Trophoblast cell (in vitro differentiated cells and primary cell): Measurements from ENCODE around the gene ABCC4.

Experiments used
- DNase-seq, 2 donors: peaks; one replicate each; pipeline ENCODE4 v3.0.0-alpha.2; 2016
- H2AFZ ChIP-seq: 2 replicates; pipeline ENCODE4 v1.6.1; 2013; ENCODE audit warnings: low read length, moderate library complexity, mild to moderate bottlenecking; ENCODE audit not compliant: insufficient read depth, poor library complexity
- H2AK5ac ChIP-seq: 2 replicates; pipeline ENCODE4 v1.6.1; 2013; ENCODE audit warnings: mild to moderate bottlenecking, low read length
- H2BK120ac ChIP-seq: 2 replicates; pipeline ENCODE4 v1.6.1; 2013; ENCODE audit warnings: low read length, mild to moderate bottlenecking, moderate library complexity; ENCODE audit not compliant: insufficient read depth, poor library complexity
- H2BK12ac ChIP-seq: 2 replicates; pipeline ENCODE4 v1.6.1; 2013; ENCODE audit warnings: mild to moderate bottlenecking, low read length, moderate library complexity
- H2BK5ac ChIP-seq: 2 replicates; pipeline ENCODE4 v1.6.1; 2013; ENCODE audit warnings: low read length, low read depth, moderate library complexity, mild to moderate bottlenecking; ENCODE audit not compliant: poor library complexity
- H3K14ac ChIP-seq: 2 replicates; pipeline ENCODE4 v1.6.1; 2013; ENCODE audit warnings: mild to moderate bottlenecking, low read length
- H3K18ac ChIP-seq: 2 replicates; pipeline ENCODE4 v1.6.1; 2013; ENCODE audit warnings: mild to moderate bottlenecking, low read length
- H3K23ac ChIP-seq: 2 replicates; pipeline ENCODE4 v1.6.1; 2013; ENCODE audit warnings: low read length
- H3K27ac ChIP-seq: 2 replicates; pipeline ENCODE4 v1.5.1; 2013; ENCODE audit warnings: low read depth, mild to moderate bottlenecking, inconsistent platforms, low read length, moderate library complexity
- H3K27me3 ChIP-seq: 2 replicates; pipeline ENCODE4 v1.6.1; 2013; ENCODE audit warnings: inconsistent platforms, mild to moderate bottlenecking, low read length, moderate library complexity; ENCODE audit not compliant: insufficient read depth
- H3K36me3 ChIP-seq, 2 experiments: 1 replicate in 1 of 2; 2 replicates in 1 of 2; pipeline ENCODE4 v1.6.1; 2013; ENCODE audit warnings: low read length in 2 of 2, mild to moderate bottlenecking in 2 of 2, moderate library complexity in 1 of 2; ENCODE audit not compliant: insufficient read depth in 2 of 2, control insufficient read depth in 1 of 2
- H3K4ac ChIP-seq: 2 replicates; pipeline ENCODE4 v1.6.1; 2013; ENCODE audit warnings: low read depth, mild to moderate bottlenecking, low read length, moderate library complexity
- H3K4me1 ChIP-seq, 2 experiments: 1 replicate in 1 of 2; 2 replicates in 1 of 2; pipeline ENCODE4 v1.6.1; 2013; ENCODE audit warnings: low read length in 2 of 2, mild to moderate bottlenecking in 2 of 2, moderate library complexity in 1 of 2; ENCODE audit not compliant: insufficient read depth in 2 of 2, control insufficient read depth in 1 of 2
- H3K4me2 ChIP-seq: 2 replicates; pipeline ENCODE4 v1.6.1; 2013; ENCODE audit warnings: inconsistent platforms, mild to moderate bottlenecking, low read length, moderate library complexity
- H3K4me3 ChIP-seq: 2 replicates; pipeline ENCODE4 v1.5.1; 2013; ENCODE audit warnings: mild to moderate bottlenecking, low read depth, low read length, inconsistent platforms
- H3K79me1 ChIP-seq: one replicate; pipeline ENCODE4 v1.6.1; 2013; ENCODE audit warnings: low read length
- H3K79me2 ChIP-seq: 2 replicates; pipeline ENCODE4 v1.6.1; 2013; ENCODE audit warnings: low read length, mild to moderate bottlenecking; ENCODE audit not compliant: control insufficient read depth, insufficient read depth, poor library complexity
- H3K9ac ChIP-seq: 2 replicates; pipeline ENCODE4 v1.6.1; 2013; ENCODE audit warnings: mild to moderate bottlenecking, low read length
- H3K9me3 ChIP-seq: 2 replicates; pipeline ENCODE4 v1.6.1; 2013; ENCODE audit warnings: low read depth, mild to moderate bottlenecking, control low read depth, inconsistent platforms, low read length; ENCODE audit not compliant: insufficient read depth
- H4K12ac ChIP-seq: 2 replicates; pipeline ENCODE4 v1.6.1; 2013; ENCODE audit warnings: low read depth, mild to moderate bottlenecking, low read length, moderate library complexity
- H4K8ac ChIP-seq: 2 replicates; pipeline ENCODE4 v1.6.1; 2013; ENCODE audit warnings: low read depth, mild to moderate bottlenecking, low read length, moderate library complexity
- H4K91ac ChIP-seq: one replicate; pipeline ENCODE4 v1.6.1; 2013; ENCODE audit warnings: low read depth, mild to moderate bottlenecking, low read length, moderate library complexity
- WGBS: extraction: QIAGEN DNeasy Blood & Tissue Kit; methylation state at CpG from one replicate; pipeline ENCODE4 v1.1.7; 2013; ENCODE audit warnings: missing lambda C conversion rate; ENCODE audit not compliant: insufficient read length, insufficient coverage; ENCODE audit errors: extremely low coverage; 5-methylcytosine and 5-hydroxymethylcytosine counted together

ABCC4 gene

DNA sequence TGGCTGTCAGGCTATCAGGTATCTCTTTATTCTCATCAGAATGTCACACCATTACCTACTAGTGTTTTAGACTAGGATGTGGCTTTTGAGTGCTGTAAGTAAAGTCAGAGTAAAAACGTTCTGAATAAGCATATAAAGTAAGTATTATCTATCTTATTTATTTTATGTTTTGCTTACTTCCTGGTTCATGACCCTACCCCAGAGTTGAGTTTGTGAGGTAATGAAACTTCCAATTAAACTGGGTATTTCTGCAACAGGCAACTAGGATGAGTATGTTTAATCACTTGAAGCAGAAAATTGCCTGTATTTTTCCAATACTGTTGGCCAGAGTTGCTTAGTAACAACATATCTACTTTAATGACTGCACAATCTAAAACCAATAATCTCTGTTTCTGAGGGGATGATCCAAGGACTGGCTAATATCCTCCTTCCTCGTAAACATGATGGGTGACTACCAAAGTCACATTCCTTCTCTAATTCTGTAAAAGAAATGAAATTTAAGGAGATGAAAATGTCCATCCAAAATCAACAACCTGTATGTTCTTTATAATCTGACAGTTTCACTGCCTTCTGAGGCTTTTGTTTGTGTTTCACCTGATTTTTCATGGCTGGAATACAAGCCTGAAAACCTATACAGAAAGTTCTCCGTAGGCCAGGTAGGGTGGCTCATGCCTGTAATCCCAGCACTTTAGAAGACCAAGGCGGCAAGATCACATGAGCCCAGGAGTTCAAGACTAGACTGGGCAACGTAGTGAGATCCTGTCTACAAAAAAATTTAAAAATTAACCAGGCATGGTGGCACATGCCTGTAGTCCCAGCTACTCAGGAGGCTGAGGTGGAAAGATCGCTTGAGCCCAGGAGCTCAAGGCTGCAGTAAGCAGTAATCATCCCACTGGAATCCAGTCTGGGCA is 83.1 kb downstream of the ABCC4 start:
- no peak overlapping the region for H2BK5ac ChIP-seq
- no peaks in the 10 kb centered on the region for H3K36me3 ChIP-seq
- H3K79me2 ChIP-seq, result no peaks in the 10 kb centered on the region
- H3K4ac ChIP-seq, result no peak overlapping the region
- no peak overlapping the region for H2BK120ac ChIP-seq
- no peak overlapping the region for H3K23ac ChIP-seq
- no peak overlapping the region for H2BK12ac ChIP-seq
- no peak for DNase-seq
- H4K91ac ChIP-seq, result no peak overlapping the region
- no peak overlapping the region for H3K9ac ChIP-seq
- H3K18ac ChIP-seq, result no peak overlapping the region
- H3K14ac ChIP-seq, result no peak overlapping the region
- H2AFZ ChIP-seq, result no peak overlapping the region
- no peak overlapping the region for H3K4me2 ChIP-seq
- WGBS, result no CpG with 5 or more reads among the region's 6 CpGs
- no peak overlapping the region for H4K8ac ChIP-seq
- H3K9me3 ChIP-seq, result no peaks in the 10 kb centered on the region
- no peak overlapping the region for H3K4me3 ChIP-seq
- H3K79me1 ChIP-seq, result no peaks in the 10 kb centered on the region
- H3K27me3 ChIP-seq, result no peaks in the 10 kb centered on the region
- H3K27ac ChIP-seq, result no peak overlapping the region
- no peaks in the 10 kb centered on the region for H3K4me1 ChIP-seq
- H4K12ac ChIP-seq, result no peak overlapping the region
- H2AK5ac ChIP-seq, result no peak overlapping the region

DNA sequence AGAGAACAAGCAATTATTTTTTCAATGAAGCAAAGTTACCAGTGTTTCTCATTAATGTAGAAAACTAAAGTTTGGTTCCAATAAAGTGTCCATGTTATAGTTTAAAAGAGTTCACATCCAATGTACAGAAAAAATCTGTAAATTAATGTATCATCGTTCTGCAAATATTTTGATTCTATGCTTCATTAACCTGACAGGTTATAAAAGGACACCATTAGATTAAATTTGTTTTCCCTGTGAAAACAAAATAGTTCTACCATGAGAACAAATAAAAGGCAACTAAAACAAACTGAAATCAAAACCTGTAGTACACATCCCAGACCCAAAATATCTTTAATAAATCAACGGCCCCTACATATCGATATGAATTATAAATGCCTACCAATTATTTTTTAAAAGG is 85.1 kb downstream of the ABCC4 start:
- Histone ChIP-seq H3K79me1 (no peaks in the 10 kb centered on the region), H4K12ac (no peak overlapping the region), H2AFZ (no peak overlapping the region), H4K8ac (no peak overlapping the region), H2BK12ac (no peak overlapping the region), H3K9ac (no peak overlapping the region), H3K27ac (no peak overlapping the region), H3K9me3 (no peaks in the 10 kb centered on the region), H2AK5ac (no peak overlapping the region), H3K27me3 (no peaks in the 10 kb centered on the region), H4K91ac (no peak overlapping the region), H3K4me1 (no peaks in the 10 kb centered on the region), H3K14ac (no peak overlapping the region), H2BK5ac (no peak overlapping the region), H3K4me3 (no peak overlapping the region), H2BK120ac (no peak overlapping the region), H3K36me3 (no peaks in the 10 kb centered on the region), H3K23ac (no peak overlapping the region), H3K4ac (no peak overlapping the region), H3K79me2 (no peaks in the 10 kb centered on the region), H3K18ac (no peak overlapping the region), H3K4me2 (no peak overlapping the region)
- no CpG with 5 or more reads among the region's 3 CpGs for WGBS
- no peak for DNase-seq

DNA sequence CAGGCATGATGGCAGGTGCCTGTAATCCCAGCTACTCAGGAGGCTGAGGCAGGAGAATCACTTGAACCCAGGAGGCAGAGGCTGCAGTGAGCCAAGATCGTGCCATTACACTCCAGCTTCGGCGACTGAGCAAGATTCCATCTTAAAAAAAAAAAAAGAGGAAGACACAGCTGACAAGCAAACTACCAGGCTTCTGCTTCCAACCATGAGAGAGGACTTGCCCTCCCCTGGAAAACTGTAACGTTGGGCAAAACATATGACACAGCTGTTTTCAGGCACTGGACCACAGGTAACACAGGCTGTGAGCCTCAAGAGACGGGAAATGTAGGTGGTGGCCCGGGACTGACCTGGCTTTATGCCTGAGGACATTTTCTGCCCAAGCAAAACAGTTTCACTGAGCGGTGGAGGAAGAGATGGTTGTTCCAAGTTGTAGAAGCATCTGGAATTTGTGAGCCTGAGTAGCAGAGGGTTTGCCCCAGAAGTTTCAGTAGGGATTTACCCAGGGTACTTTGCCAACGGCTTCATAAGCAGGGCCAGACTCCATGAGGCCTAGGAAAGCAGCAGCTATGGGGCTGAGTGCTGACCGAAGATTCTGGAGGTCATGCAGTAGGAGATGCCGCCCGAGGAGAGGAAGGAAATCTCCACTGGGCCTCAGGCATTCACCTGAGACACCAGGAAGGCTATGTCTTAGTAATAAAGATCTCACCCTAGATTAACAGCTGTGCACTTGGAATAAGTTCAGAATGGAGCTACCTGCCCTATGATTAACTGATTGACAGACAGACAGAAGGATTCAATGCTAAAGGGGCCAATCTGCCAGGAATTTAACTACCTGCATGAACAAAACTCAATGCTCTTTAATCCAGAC is 88.0 kb downstream of the ABCC4 start:
- no peak overlapping the region for H3K9ac ChIP-seq
- no peaks in the 10 kb centered on the region for H3K79me2 ChIP-seq
- H4K8ac ChIP-seq, result no peak overlapping the region
- no peak overlapping the region for H2AK5ac ChIP-seq
- H4K91ac ChIP-seq, result no peak overlapping the region
- H3K27me3 ChIP-seq, result no peaks in the 10 kb centered on the region
- H3K9me3 ChIP-seq, result no peaks in the 10 kb centered on the region
- no peaks in the 10 kb centered on the region for H3K4me1 ChIP-seq
- no peak for DNase-seq
- no peak overlapping the region for H3K4me2 ChIP-seq
- no peak overlapping the region for H4K12ac ChIP-seq
- no peak overlapping the region for H2BK12ac ChIP-seq
- H3K36me3 ChIP-seq, result no peaks in the 10 kb centered on the region
- no peak overlapping the region for H3K27ac ChIP-seq
- no peak overlapping the region for H2AFZ ChIP-seq
- H3K23ac ChIP-seq, result no peak overlapping the region
- no CpG with 5 or more reads among the region's 11 CpGs for WGBS
- H3K18ac ChIP-seq, result no peak overlapping the region
- H3K14ac ChIP-seq, result no peak overlapping the region
- H3K4me3 ChIP-seq, result no peak overlapping the region
- H2BK5ac ChIP-seq, result no peak overlapping the region
- H3K4ac ChIP-seq, result no peak overlapping the region
- H3K79me1 ChIP-seq, result no peaks in the 10 kb centered on the region
- H2BK120ac ChIP-seq, result no peak overlapping the region

DNA sequence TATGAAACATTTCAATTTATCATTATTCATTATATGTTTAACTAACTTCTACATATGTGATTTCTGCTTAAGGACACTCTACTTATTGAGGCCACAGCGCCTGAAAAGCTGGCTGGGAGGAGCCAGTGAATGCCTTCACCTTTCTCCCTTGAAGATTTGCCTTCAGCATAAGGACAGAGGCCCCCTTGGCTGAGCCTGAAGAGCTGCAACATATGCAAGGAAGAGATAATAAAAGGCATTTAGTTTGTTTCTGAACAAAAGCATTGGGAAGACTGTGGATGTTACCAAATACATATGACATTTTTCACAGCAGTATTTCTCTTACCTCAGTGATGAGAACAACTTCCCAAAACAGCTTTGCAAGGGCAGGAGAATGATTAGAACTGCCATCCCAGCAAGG is 92.1 kb downstream of the ABCC4 start:
- no peak overlapping the region for H3K4me3 ChIP-seq
- no peak overlapping the region for H3K23ac ChIP-seq
- no peak overlapping the region for H2AFZ ChIP-seq
- H3K9me3 ChIP-seq, result no peaks in the 10 kb centered on the region
- H3K79me2 ChIP-seq, result no peaks in the 10 kb centered on the region
- no peak overlapping the region for H3K18ac ChIP-seq
- H2BK5ac ChIP-seq, result no peak overlapping the region
- H3K14ac ChIP-seq, result no peak overlapping the region
- H3K9ac ChIP-seq, result no peak overlapping the region
- no peaks in the 10 kb centered on the region for H3K36me3 ChIP-seq
- no peak overlapping the region for H3K4me2 ChIP-seq
- DNase-seq, result no peak
- H2AK5ac ChIP-seq, result no peak overlapping the region
- no peak overlapping the region for H4K8ac ChIP-seq
- no peak overlapping the region for H3K27ac ChIP-seq
- no peaks in the 10 kb centered on the region for H3K79me1 ChIP-seq
- H2BK120ac ChIP-seq, result no peak overlapping the region
- no peak overlapping the region for H4K12ac ChIP-seq
- H3K4ac ChIP-seq, result no peak overlapping the region
- H3K27me3 ChIP-seq, result no peaks in the 10 kb centered on the region
- H2BK12ac ChIP-seq, result no peak overlapping the region
- H3K4me1 ChIP-seq, result no peaks in the 10 kb centered on the region
- WGBS, result no CpG with 5 or more reads among the region's 1 CpG
- H4K91ac ChIP-seq, result no peak overlapping the region
